GM19025 (cell line): ENCODE data around the gene CPEB1.

Experiments used
- ATAC-seq: cut with Tn5 transposase; IDR thresholded peaks from one replicate; pipeline ENCODE4 v1.9.1; 2021; ENCODE audit warnings: mild to moderate bottlenecking, low read depth, moderate library complexity; ENCODE audit not compliant: unreplicated experiment

The CPEB1 gene

GRCh38 chr15:82599862-82600261 lies 47.3 kb downstream of the CPEB1 start:
- ATAC-seq: no peak

GRCh38 chr15:82597815-82598214 lies 49.3 kb downstream of the CPEB1 start:
- ATAC-seq: no peak

GRCh38 chr15:82595766-82596165 lies 51.4 kb downstream of the CPEB1 start:
- no peak for ATAC-seq

DNA sequence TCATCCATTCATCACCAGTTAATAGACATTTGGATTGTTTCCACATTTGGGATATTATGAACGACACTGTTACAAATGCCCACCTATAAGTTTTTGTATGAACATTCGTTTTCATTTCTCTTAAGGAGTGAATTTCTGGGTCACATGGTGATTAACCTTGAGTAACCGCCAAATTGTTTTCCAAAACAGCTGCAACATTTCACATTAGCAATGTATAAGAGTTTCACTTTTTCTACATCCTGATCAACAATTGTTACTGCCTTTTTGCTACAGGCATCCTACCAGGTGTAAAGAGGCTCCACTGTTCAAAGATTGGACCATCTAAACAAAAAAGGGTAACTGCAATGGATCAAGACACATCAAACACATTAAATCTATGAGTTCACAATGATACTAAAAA lies 52.0 kb downstream of the CPEB1 start:
- no peak for ATAC-seq

DNA sequence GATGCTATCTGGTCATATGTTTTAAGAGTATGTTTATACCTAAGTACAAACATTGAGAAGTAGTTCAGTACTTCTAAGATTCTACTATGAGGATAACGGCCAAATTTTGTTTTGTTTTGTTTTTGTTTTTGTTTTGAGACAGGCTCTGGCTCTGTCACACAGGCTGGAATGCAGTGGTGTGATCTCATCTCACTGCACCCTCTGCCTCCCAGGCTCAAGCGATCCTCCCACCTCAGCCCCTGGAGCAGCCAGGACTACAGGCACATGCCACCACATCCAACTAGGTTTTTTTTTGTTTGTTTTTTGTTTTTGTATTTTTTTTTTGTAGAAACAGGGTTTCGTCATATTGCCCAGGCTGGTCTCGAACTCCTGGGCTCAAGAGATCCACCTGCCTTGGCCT lies 59.4 kb downstream of the CPEB1 start:
- no peak for ATAC-seq

- no peak for ATAC-seq
These were observed 62.1 kb downstream of the CPEB1 start for GRCh38 chr15:82585072-82585471.

- ATAC-seq: no peak
These were observed 66.5 kb downstream of the CPEB1 start for GRCh38 chr15:82580713-82581112.

GRCh38 chr15:82575335-82575734 lies 71.8 kb downstream of the CPEB1 start:
- no peak for ATAC-seq

DNA sequence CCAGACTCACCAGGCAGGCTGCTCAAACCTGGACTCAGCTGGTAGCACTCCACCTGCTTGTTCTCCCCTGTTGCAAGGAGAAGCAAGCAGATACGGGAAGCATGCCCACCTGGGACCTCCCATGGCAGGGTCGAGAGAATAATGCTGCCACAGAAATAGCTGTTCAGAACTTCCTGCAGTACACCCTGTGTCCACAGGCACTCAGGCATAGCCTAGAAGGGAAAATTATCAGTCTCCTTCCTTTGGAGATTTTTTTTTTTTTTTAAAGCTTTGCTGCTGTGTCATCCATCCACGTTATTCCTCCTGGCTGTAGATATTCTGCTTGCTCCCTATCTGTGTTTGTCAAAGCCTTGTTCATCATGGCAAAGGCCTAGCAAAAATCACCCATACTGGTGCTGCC lies 74.2 kb downstream of the CPEB1 start:
- ATAC-seq: no peak

- ATAC-seq: no peak
These were observed 74.9 kb downstream of the CPEB1 start for GRCh38 chr15:82572311-82572710.

GRCh38 chr15:82571722-82572222 lies 75.4 kb downstream of the CPEB1 start:
- no peak for ATAC-seq

GRCh38 chr15:82570721-82571508 lies 76.2 kb downstream of the CPEB1 start:
- no peak for ATAC-seq

DNA sequence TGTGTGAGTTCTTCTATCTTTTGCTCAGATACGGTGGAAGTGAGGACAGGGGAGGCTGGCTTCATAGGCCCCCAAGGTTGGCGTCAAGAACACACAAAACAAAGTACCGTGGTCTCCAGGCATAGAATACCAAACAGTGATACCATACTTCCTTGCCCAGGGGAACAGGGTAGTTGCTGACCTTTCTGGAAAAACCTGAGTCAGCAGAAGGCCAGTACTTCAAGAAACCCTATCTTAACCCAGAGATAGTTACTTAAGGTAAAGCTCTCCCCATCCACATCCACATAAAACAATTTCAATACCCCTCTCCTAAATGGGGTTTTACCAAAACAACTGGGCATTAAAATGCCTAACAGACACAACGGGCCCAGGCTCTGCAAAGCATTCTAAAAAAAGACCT lies 77.3 kb downstream of the CPEB1 start:
- no peak for ATAC-seq

DNA sequence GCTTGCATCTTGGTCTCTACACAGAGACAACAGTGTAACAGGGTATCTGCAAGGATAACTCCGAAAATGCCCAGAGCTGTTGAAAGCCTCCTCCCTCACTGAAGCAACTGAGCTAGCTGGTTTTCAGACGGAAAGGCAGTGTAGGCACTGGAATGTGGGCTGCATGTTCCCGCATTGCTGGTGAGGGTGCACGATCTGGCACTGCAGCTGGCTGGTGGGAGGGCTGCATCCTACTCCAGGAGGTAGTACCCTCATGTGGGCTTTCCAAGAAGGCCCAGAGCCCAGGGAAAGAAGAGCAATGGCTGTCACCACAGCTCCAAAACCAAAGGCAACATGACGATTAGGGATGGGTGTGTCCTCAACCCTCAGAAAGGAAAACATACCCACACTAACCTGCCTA lies 78.2 kb downstream of the CPEB1 start:
- no peak for ATAC-seq

DNA sequence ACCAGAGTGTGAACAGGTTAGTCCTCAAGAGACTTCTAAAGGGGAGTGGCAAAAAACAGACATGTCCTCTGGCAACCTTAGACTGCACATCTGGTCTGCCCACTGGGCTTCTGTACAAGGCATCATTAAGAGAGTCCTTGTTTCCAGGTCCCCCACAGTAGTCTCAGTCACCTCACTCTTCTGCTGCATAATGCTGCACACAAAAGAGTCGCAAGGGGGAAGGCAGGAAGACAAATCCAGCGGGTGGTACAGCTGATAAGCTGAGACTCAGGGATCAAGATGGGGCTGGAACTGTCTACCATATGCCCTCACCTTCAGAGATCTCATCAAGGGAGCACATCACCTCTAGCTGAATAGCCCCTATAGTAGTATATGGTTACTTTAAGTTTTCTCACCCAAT lies 79.5 kb downstream of the CPEB1 start:
- no peak for ATAC-seq

- ATAC-seq: no peak
These were observed 80.5 kb downstream of the CPEB1 start for GRCh38 chr15:82566690-82567089.

DNA sequence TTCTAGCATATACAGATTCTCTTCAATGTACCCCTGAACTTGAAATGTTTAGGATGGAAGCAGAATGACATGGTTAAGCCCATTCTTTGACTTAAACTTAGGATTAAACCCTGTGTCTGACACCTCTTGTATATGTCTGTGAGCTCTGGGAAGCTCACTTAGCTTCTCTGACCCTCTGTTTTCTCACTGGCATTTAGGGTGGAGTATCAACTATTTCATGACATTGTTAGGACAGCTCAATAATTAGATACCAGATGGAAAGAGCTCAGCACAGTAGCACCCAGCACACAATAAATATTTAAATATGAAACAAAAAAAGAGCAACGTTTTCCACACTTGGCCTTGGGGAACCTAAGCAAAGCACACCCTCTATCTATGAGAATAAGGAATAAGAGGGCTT lies 88.7 kb downstream of the CPEB1 start:
- no peak for ATAC-seq

- no peak for ATAC-seq
These were observed 90.7 kb downstream of the CPEB1 start for GRCh38 chr15:82556315-82557035.

- no peak for ATAC-seq
These were observed 92.3 kb downstream of the CPEB1 start for GRCh38 chr15:82554849-82555248.

DNA sequence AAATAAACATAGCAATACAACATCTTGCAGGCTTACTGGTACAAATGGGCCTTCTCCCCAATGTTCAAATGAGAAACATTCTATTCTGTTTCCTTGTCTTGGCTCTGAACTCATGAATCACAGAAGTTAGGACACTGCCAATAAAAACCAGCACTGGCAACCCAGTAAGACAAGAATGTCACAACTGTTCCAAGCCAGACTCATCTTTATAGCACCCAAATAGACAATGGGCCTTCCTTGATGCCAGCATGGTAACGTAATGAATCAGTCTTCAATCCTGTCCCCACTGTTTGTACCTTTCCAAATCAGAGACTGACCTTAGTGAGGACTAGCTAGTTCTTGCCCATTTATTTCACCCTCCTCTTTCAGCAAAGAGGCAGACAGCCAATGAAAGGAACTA lies 92.8 kb downstream of the CPEB1 start:
- no peak for ATAC-seq

- ATAC-seq: no peak
These were observed 93.3 kb downstream of the CPEB1 start for GRCh38 chr15:82553846-82554245.

DNA sequence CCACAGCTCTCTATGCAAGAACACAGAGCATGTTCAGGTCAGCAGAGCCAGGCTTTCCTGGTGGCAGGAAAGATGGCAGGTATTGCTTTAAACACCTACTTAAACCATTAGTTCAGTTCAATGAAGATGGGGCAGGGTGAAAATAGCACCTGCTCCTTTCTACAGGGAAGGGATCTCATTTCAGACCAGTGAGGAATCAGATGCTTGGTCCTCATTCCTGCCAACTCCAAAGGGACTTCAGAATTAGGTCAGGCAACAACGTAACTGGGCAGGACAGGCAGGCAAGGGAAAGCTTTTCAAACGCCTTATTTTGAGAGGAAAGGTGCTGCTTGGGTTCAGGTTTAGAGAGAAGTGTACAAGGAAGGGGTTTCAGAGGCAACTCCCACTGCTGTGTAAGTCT lies 94.3 kb downstream of the CPEB1 start:
- ATAC-seq: no peak
